HG03439 (cell line): Measurements from ENCODE around the gene KCNQ1.

Source experiments
- ATAC-seq: cut with Tn5 transposase; IDR thresholded peaks from one replicate; pipeline ENCODE4 v1.9.1; 2021; ENCODE audit warnings: mild to moderate bottlenecking, moderate library complexity; ENCODE audit not compliant: unreplicated experiment

KCNQ1 gene

GRCh38 chr11:2674658-2675131 lies 229.9 kb downstream of the KCNQ1 start:
- ATAC-seq: no peak

GRCh38 chr11:2675540-2675939 lies 230.7 kb downstream of the KCNQ1 start:
- no peak for ATAC-seq

DNA sequence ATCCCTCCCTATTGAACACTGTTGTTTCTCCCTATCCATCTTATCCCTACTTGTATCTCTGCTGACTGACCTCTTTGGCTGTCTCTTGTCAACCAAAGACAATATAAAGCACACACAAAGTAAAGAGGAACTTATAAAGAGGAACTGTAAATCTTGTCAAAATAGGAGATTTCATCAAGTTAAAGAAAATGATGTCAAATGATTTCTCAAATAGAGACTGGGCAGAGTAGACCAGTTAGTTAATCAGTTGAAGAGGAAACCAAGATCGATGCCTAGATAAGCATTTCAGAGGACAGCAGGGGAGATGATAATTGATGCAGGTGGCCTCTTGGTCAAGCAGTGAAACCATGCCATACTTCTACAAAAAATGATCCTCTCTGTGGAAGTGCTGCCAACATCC lies 232.3 kb downstream of the KCNQ1 start:
- ATAC-seq: no peak

- no peak for ATAC-seq
Measured at GRCh38 chr11:2678396-2678795, 233.6 kb downstream of the KCNQ1 start.

GRCh38 chr11:2679011-2679676 lies 234.3 kb downstream of the KCNQ1 start:
- no peak for ATAC-seq

DNA sequence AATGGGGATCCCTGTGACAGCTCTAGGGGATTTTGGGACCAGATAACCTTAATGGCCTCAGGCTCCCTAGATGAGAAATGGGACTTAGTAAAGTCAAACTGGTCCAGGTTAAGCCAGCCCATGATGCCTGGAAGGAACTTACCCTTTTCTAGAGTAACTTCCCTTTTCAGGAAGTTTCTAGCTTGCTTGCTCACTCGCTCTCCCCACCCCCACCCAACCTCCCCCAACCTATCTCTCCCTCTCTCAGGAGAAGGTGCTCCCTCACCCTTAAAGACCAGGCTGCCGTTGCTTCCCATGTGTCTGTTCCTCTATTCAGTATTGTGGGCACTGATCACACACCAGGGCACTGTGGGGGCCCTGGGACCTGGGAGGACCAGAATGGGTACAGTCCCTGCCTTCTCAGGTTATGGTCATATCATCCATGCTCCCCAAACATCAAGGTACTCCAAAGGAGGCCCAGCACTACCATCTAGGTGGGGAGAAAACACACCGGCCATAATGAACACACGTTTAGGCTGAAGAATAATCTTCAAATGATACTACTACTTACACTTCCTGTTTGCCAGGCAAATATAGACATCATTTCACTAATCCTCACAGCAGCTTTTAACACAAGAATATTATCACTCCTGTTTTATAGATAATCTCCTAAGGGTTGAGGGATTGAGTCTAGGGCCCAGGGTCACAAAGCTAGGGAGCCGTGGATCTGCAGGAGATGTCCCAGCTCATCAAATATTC lies 236.8 kb downstream of the KCNQ1 start:
- ATAC-seq: no peak

DNA sequence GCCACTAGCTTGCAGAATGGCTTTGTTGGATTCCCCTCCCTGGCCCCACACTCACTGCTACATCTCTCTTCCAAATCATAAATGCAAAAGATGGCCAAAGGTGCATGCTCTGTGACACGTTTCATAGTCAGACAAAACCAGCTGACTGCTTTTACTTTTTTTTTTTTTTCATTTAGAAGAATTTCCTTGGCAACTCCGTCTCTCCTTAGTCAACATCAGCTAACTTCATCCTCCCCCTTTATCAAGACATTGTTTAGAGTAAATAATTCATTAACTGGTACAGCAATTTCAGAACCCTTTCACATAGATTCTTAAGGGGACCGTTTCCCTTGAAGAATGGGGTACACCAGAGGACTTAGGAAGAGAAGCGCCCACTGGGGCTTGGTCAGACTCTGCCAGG lies 239.0 kb downstream of the KCNQ1 start:
- no peak for ATAC-seq

DNA sequence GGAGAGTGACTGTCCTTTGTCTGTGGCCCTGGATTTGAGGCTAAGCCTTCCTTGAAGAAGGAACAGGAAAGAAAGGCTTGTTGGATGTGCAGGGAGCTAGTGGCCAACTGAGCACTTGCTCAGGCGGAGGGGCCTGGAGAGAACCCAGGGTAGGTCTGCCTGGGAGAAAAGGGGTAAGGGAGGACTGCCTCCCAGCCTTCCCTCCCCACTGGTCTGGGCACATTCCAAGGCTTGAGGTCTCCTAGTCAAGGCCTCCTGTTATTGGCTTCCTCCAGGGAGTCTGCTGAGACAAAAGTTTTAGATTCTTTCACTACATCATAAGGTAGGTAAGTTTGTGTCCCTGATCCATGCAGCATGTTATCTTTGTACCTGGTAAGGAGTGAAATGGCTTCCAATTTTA lies 239.8 kb downstream of the KCNQ1 start:
- ATAC-seq: no peak

- ATAC-seq: no peak
Measured at GRCh38 chr11:2685051-2685450, 240.2 kb downstream of the KCNQ1 start.

- no peak for ATAC-seq
Measured at GRCh38 chr11:2685566-2686359, 241.0 kb downstream of the KCNQ1 start.

DNA sequence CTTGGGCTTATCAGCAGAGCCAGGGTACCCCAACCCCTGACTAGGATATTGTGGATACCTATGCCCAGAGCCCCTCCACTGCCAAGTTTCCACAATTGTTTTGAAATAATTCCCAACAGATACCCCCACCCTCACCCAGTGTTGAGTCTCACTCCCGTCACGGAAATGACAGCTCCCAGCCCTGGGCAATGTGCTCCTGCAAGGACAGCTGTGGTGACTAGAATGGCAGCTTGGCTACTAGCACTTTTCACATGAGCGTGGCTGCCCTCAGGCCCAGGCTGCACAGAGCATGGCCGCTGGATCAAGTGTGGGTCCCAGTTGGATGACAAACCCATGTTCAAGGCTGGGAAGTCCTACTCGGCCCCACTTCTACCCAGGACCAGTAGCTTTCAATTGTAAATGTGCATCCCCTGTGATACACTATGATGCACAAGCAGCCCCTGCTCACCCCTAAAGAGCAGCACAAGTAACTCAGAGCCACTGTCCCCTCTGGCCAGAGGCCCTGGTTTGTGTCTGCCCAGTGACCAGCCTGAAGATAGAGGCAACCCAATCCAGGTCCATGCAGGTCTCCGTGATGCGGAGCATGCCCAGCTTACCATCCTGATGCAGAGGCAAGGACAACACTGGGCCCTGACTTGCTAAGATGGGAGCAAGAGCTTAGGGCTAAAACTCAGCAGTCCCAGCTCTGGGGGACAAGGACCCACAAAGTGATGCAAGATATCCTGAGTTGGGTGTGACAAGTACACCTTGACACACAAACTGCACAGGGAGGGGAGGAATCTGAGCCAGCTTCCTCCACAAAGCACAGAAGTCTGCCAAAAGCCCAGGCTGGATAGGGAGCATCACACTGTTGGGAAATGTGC lies 241.8 kb downstream of the KCNQ1 start:
- ATAC-seq: no peak

GRCh38 chr11:2687223-2687530 lies 242.4 kb downstream of the KCNQ1 start:
- ATAC-seq: no peak

- no peak for ATAC-seq
Measured at GRCh38 chr11:2687782-2688191, 243.0 kb downstream of the KCNQ1 start.

DNA sequence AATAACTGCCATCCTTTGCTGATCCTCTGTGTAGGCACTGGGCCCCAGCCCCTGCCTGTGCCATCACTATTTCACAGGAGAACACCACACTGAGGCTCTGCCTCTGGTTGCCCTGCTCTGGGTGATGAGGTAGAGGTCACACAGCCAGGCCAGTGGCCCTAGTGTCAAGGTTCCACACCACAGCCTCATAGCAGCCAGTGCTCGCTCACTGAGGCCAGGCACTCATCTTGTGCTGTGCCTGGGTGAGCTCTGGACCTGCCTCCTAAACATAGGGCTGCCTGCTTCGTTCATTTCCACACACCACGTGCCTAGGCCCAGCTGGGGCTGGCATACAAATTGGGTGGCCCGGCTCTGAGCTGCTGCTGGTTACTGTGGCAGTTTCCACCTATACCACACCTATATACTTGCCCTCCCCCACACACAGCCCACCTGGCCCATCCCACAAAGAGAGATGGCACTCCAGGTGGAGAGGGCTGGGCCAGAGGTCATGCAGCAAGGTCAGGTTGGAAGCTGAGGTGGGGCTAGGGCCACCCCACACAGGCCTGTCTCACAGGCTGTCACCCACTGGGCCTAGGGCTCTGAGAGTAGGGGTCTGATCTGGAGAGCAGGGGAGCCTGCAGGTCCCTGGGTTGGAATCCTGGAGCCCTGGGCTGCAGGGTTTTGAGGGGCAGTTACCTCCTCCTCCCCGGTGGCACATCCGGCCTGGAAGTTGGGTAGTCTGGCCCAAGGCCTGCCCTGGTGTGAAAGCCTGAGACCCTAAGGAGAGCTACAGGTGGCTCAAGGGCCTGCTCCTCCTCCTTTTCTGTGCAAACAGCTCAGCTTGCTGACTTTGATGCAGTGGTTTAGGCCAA lies 243.8 kb downstream of the KCNQ1 start:
- ATAC-seq: no peak

- ATAC-seq: no peak
Measured at GRCh38 chr11:2689651-2690575, 245.1 kb downstream of the KCNQ1 start.

GRCh38 chr11:2690596-2691354 lies 246.0 kb downstream of the KCNQ1 start:
- ATAC-seq: no peak

DNA sequence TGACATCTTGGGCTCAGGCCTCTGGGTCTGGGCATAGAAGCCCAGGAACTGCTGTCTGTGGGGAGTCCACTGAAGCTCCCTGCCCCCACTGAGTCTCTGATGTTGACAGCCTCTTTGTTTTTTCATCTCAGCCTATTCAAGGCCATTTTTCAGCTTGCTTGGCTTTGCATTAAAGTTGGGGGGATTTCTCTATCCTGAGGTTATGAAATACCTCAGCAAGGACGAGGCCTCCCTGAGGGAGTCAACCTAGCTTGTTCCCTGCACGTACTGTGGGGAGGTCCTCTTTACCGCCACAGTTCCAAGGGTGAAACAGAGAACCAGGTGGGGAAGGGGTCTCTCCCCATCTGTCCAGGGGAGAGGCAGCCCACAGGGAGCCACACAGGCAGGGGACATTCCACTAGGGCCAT lies 246.6 kb downstream of the KCNQ1 start:
- no peak for ATAC-seq
